Measurements from ENCODE around the gene ADAM10.

- TF ChIP-seq CTCF (conservative IDR thresholded peaks at IDR 0.05; ENCODE audit: low read depth, low read length) (no peak), RCOR1 (IDR thresholded peaks at IDR 0.05; ENCODE audit: insufficient replicate concordance, low read length) (no peak), RAD21 (IDR thresholded peaks at IDR 0.05; ENCODE audit: low read length) (no peak), POLR2A (IDR thresholded peaks at IDR 0.05; ENCODE audit: low read depth, low read length) (no peak), BHLHE40 (IDR thresholded peaks at IDR 0.05; ENCODE audit: low read depth, low read length) (no peak), RFX5 (IDR thresholded peaks at IDR 0.05; ENCODE audit: low read depth, low read length) (no peak), ELK1 (IDR thresholded peaks at IDR 0.05; ENCODE audit: borderline replicate concordance, low read depth, low read length) (no peak), MXI1 (IDR thresholded peaks at IDR 0.05; ENCODE audit: borderline replicate concordance, low read depth, low read length) (no peak), SMC3 (IDR thresholded peaks at IDR 0.05; ENCODE audit: low read depth, low read length) (no peak), MAFK (IDR thresholded peaks at IDR 0.05; ENCODE audit: low read depth, low read length) (no peak)
Observed at GRCh38 chr15:58639992-58640391, 109.5 kb downstream of the ADAM10 start.
